PC-9 (cell line): ENCODE results near the gene ARHGEF37.

Source experiments
- EZH2 ChIP-seq: fragments of 200-600 bp; sonication (generic); IDR thresholded peaks from 2 replicates; pipeline ENCODE4 v1.8.0; 2017; ENCODE audit warnings: antibody characterized with exemption, low read depth
- TF ChIP-seq, protein P1 (sequence below): fragments of 200-600 bp; sonication (generic); conservative IDR thresholded peaks from 2 replicates; pipeline ENCODE4 v1.6.1; 2017; ENCODE audit warnings: mixed run types, antibody characterized with exemption, mild to moderate bottlenecking, moderate library complexity

DNA sequence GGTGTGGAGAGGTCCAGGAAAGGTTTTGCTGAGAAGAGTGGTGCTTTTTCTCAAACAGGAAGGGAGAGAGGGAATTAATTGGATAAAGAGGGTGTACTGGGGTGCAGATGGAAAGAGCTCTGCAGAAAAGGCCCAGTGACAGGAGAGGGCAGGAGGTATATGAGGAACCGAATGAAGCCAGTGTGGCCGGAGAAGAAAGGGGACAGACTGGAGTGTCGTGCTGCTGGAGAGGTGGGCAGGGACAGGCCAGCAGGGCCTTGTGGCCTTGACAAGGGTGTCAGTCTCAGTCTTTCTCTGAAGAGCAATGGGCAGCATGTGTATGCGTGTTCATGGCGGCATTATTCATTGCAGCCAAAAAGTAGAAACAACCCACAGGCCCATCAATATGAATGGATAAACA is 48.1 kb downstream of the ARHGEF37 start:
- TF ChIP-seq, protein P1, sequence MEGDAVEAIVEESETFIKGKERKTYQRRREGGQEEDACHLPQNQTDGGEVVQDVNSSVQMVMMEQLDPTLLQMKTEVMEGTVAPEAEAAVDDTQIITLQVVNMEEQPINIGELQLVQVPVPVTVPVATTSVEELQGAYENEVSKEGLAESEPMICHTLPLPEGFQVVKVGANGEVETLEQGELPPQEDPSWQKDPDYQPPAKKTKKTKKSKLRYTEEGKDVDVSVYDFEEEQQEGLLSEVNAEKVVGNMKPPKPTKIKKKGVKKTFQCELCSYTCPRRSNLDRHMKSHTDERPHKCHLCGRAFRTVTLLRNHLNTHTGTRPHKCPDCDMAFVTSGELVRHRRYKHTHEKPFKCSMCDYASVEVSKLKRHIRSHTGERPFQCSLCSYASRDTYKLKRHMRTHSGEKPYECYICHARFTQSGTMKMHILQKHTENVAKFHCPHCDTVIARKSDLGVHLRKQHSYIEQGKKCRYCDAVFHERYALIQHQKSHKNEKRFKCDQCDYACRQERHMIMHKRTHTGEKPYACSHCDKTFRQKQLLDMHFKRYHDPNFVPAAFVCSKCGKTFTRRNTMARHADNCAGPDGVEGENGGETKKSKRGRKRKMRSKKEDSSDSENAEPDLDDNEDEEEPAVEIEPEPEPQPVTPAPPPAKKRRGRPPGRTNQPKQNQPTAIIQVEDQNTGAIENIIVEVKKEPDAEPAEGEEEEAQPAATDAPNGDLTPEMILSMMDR, result no peak
- no peak for TF ChIP-seq EZH2
